Caki2 (cell line): ENCODE results near the gene INPP5D. TPM values are rescaled to one million over a fixed set of nuclear protein-coding genes. Genes with fewer than 3 reads are reported as not detected.
"Not testable (repeated sequence)": the region's sequence is repeated elsewhere in the genome, so short reads cannot be mapped to it uniquely, and the experiment has no call there.

Experiments
- DNase-seq: peaks from one replicate; pipeline ENCODE4 v3.0.0-alpha.2; 2015; ENCODE audit warnings: low read depth
- in situ Hi-C: cut with HindIII; loops from 2 replicates; pipeline ENCODE4 v1.10.0; 2016; ENCODE audit warnings: low sequenced_read_pairs, low pct_unique_long_range_greater_than_20kb, mixed read lengths
- total RNA-seq: library from RNA; depleted of rRNA; stranded (reverse); fragments of >200 nt; shearing (Covaris generic); gene quantifications from 2 replicates; pipeline ENCODE4 v1.2.3, GENCODE V29; 2014; ENCODE audit warnings: low replicate concordance; rRNA removed

INPP5D gene
- not detected in 2 replicates for total RNA-seq

DNA sequence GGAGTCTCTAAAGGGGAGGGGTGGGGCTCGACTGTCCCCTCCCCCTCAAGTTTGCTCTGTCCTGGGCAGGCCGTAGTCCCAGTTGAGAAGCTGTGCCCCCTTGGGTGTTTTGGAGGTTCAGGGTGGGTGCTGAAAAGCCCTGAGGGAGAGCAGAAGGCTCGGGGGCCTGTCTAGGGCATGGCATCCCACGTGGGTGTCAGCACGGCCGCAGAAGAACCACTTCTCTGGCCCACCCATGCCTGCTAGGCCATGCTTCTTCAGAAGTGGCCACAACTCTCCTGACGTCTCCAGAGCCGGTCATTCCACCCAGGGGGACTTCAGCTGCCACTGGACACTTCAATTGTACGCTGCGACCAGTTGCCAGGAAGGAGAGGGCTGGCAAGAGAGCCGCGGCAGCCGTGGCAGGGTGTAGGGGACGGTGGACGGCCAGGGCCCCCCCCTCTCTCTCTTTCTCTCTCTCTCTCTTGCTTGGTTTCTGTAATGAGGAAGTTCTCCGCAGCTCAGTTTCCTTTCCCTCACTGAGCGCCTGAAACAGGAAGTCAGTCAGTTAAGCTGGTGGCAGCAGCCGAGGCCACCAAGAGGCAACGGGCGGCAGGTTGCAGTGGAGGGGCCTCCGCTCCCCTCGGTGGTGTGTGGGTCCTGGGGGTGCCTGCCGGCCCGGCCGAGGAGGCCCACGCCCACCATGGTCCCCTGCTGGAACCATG, at the start of gene INPP5D:
Gene INPP5D, plus strand, starts transcription at position 546 of the 704 bp plus-strand sequence. Its CDS starts 137 bp downstream, at position 683.
- in situ Hi-C loops = no loop called here
- DNase-seq = no peak

DNA sequence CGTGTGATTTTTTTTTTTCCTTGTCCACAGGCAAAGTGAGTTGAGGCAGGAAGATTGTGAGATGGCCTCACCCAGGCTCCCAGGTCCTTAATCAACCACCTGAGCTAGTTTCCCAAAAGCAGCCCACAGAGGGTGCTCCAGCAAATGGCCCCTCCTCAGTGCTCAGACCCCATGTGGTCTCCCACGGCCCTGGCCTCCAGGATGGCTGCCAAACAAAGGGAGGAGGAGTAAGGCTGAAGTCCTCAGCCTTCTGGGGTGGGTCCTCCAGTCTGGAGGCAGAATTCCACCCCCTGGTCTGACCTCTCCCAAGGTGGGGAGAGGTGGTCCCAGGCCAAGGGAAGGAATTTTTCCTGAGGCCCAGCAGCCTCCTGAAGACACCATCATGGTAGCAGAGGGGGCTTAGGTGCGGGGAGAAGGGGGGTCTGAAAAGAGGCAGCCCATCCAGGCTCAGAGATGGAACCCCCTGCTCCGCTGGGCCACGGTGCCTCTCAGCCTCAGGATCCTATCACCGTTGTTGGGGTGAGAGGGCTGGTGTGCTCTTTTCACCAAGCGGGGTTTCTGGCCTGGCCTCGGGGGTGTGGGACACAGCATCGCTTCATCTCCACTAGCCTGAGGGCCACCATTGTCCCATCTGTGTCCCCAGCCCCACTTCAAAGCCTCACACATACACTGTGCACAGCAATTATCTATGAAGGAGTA, 49.4 kb upstream of the INPP5D start:
- DNase-seq = no peak
- in situ Hi-C loops = no loop called here

DNA sequence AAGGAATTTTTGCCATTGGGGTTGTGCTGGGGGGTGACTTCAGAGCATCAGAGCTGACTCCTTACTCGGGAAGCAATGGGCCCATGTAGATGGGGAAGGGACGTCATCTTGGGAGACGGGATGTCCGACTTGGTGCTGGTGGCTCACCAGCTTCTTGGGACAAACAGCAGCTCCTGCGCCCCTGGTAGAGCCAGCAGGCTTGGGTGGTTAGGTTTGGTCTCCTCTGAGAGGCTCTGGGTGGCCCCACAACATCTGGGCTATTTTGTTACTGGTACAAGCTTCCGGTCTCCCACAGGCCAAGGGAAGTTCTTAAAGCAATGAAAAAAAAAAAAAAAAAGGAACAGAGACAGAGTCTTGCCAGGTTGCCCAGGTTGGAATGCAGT, 48.9 kb upstream of the INPP5D start:
- no peak for DNase-seq
- in situ Hi-C loops = no loop called here

DNA sequence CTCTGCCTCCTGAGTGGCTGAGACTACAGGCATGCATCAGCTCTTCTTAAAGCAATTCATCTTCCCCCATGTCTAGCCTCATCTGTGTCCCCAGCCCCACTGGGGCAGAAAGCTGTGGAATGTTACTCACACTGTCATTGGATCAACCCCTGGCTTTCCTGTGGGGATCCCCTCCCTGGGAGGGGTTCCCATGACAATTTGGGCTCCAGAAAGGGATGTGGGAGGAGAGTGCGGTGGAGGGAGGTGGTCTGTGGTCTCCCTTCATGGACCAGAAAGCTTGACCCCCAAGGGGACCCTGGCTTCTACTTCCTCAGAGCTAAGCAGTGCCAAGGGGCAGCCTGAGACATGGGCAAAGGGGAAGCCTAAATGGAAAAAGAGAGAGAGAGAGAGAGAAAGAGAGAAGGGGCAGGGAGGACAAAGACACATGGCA, 48.4 kb upstream of the INPP5D start:
- no peak for DNase-seq
- in situ Hi-C loops = no loop called here

DNA sequence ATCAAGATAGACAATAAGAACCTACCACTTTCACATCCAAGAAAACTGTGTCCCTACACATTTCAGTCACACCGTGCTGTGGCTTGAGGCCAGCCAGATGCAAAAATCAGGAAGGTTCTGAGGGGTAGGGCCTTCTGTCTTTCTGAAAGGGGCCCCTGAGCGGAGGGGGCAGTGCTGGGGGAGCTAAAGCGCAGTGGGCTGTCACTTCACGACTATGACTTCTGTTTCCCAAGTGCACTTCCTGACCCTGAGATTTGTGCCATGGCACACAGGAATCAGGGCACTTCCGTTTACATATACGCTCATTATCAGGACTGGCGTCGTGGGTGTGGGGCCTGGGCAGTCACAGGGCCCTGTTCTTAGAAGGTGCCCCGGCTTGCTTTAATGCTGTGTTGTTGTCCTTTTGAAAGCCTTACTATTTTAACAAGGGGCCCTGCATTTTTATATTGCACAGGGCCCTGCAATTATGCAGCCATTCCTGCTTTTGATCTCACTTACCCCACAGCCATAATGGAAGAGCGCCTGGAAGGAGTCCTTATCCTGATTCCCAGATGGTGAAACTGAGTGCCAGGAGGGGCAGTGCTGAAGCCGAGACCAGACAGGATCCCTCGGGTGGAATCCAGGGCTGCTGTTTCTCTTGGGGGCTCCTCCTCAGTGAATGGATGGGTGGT, 47.7 kb upstream of the INPP5D start:
- DNase-seq = no peak
- in situ Hi-C loops = no loop called here

DNA sequence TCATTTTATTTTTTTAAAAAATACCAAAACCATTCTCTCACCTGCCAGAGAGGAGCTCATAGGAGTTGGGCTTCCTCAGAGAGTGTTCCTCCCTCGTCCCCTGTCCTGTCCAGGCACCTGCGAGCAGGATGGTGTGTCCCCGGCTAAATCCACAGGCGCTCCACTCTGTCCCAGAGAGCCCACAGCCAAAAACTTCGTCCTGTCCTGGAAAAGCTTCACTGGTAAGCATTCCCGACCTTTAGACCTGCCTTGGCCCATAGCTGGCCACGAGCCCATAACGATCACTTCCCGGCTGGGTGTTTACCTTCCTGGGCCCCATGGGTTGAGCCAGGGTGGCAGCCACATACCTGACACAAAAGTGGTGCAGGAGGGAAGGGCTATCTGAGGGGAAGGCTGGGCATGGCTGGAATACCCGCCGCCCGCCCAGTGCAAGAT, 47.1 kb upstream of the INPP5D start, which contains the start of gene NGEF:
Gene NGEF, minus strand, starts transcription at position 230 of the 435 bp plus-strand sequence. CDS start 38,366 bp downstream, outside the sequence.
- DNase-seq = no peak
- in situ Hi-C loops = no loop called here

DNA sequence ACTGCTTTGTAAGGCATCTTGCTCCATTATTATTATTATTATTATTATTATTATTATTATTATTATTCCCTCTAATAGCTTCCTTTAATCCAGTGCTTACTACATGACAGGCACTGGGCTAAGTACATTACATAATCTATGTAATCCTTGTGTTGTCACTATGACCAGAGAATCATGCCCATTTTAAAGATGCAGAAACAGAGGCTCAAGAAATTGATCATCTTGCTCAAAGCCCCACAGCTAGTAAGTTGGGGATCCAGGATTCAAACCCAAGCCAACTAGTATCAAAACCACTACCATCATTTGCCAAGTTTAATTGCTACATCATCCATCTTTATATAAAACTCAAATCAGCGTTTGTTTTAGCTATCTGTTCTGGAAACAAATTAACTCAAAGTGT, 46.5 kb upstream of the INPP5D start:
- in situ Hi-C loops = no loop called here
- DNase-seq = no peak

DNA sequence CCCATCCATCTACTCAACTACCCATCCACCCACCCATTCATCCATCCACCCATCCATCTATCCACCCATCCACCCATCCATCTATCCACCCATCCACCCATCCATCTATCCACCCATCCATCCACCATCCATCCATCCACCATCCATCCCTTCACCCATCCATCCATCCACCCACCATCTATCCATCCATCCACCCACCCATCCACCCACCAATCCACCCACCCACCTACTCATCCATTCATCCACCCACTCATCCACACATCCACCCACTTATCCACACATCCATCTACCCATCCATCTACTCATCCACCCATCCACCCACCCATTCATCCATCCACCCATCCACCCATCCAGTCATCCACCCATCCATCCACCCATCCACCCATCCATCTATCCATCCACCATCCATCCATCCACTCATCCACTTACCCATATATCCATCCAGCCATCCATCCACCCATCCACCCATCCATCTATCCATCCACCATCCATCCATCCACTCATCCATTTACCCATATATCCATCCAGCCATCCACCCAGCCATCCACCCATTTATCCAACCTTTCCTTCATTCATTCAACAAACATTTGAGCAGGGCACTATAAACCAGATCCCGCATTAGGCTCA, 45.0 kb upstream of the INPP5D start:
- in situ Hi-C loops = no loop called here
- DNase-seq = no peak

DNA sequence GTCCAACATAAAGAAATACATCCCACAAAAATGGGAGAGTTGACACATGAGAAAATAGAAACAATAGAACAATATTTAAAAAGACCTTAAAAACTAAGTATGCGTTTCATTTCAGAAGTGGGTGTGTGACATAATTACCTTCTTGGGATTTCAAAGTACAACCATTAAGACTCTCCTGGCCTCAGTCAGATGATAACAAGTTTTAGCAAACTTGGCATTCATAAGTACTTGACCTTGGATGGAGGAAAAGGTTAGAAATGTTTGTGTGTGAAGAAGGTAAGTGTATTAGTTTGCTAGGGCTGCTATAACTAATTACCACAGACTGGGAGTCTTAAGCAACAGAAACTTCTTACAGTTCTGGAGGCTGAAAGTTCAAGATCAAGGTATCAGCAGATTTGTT, 42.2 kb upstream of the INPP5D start:
- in situ Hi-C loops = no loop called here
- DNase-seq = no peak

DNA sequence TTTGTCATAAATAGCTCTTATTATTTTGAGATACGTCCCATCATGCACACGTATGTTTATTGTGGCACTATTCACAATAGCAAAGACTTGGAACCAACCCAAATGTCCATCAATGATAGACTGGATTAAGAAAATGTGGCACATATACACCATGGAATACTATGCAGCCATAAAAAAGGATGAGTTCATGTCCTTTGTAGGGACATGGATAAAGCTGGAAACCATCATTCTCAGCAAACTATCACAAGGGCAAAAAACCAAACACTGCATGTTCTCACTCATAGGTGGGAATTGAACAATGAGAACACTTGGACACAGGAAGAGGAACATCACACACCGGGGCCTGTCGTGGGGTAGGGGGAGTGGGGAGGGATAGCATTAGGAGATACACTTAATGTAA, 40.5 kb upstream of the INPP5D start:
- in situ Hi-C loops, DNase-seq: not testable (repeated sequence)

DNA sequence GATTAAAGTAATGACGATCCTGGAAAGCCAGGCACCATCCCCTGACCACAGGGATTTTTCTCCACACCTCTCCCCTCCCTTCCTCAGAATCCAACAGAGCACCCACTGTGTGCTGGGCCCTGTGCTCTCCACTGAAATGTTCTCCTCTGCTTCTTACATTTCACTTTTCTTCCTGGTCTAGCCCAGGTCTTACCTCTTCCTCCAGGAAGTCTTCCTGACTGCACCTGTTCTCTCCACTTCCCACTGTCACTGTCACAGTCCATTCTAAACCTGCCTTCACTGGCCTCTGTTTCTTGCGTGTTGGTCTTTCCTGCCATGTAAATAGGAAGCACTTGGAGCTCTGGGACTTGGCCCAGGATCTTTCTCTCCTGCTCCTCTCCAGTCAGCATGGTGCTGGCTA, 39.7 kb upstream of the INPP5D start:
- DNase-seq = no peak
- in situ Hi-C loops = no loop called here

DNA sequence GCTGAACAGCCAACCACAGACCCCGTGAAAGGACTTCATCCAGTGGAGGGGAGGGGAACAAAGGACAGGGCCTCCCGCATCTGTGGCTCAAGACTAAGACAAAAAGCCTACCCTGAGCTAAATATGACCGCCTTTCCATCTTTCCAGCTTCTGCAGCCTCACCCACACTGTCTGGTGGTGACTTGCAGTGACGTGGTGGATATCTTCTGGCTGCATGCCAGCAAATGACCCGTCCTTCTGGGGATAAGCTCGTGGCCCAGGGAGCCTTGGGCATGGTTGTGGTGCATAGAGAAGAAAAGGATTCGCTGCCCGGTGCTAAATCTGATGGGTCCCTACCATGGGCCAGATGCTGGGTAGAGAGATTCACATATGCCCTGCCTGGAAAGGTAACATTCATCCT, 38.4 kb upstream of the INPP5D start:
- DNase-seq = no peak
- in situ Hi-C loops = no loop called here

DNA sequence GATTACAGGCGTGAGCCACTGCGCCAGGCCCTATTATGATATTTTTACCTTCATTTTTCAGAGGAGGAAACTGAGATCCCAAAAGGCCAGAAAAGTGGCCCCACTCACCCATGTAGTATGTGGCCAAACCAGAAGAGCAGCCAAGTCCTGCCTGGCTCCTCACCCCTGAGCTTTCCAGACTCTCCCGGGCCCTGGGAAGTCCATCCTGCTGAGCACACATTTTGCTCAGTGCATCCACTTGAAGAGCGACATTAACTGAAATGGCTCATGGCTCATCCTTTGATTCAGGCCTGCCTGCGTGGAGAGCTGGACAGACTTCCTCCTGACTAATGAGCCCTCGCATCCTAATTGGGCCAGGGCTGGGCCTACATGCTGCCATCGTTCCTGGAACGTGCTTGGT, 37.6 kb upstream of the INPP5D start:
- DNase-seq = no peak
- in situ Hi-C loops = no loop called here

DNA sequence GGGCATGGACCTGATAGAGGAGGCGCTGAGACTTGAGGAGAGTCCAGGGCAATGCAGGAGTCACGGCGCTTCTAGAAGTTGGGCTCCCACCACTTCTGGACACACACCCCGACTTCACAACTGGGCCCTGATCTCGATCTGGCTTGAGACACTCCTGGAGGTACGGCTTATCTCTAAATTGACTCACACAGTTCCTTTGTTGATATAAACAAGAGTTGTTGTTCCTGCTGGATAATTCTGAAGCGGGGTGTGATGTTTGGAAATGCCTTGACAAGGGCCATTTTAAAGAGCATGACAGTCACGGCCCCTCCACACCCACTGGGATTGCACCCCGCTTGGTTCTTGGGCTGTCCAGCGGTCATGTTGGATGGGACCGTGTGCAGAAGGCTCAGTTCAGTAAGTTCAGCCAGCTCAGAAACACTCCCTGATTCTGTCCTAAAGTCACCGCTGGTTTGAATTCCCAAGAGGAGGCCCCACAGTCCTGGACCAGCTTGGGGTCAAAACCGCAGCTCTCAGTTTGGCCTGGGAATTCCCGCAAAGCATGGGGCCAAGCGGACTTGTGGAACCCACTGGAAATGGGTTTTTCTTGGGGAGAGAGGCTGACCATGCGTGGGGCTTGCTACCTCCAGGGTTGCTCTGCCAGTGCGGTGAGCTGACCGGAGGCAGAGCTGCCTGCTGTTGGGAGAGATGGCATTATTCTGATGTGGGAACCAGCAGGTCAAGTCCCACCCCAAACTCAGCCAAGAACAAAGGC, 37.0 kb upstream of the INPP5D start:
- no peak for DNase-seq
- in situ Hi-C loops = no loop called here

DNA sequence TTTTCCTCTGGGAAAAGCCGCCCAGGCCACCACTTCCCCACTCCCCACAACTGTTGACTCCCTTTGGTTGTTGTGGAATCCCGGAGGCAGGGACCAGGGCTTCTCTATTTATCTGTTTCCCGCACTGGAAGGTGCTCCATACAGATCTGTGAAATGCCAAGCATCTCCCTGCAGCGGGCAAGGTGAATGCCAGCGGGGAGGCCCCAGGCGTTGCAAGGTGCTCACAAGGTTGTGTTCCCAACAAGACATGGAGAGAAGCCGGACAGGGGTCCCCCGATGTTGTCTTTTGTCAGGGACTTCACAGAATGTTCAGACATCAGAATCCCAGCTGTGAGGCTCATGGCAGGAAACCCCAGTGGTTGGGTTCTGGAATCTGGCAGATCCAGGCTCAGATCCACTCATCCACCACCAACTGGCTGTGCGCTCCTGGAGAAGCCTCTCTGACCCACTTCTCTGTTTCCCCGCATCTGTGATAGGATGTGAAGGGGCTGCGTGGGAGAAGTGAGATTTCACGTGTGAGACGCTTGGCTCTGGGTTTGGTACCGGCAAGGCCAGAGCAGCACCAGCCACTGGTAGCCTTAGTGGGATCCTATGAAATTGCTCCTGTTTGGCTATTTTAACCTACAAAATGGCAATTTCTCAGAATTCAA, 36.3 kb upstream of the INPP5D start:
- DNase-seq = no peak
- in situ Hi-C loops = no loop called here

DNA sequence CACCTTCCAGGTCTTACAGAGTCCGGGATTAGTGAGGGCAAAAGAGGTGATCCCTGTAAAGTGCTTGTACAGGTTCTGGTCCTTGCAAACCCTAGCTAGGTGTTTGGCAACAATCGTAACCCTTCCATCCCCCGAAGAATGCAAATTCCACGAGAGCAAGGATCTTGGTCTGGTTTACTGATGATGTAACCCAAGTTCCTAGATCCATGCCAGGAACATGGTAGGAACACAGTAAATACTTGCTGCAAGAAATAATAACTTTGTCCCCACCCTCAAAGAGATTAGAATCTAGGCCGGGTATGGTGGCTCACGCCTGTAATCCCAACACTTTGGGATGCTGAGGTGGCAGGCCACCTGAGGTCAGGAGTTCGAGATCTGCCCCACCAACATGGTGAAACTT, 34.4 kb upstream of the INPP5D start:
- in situ Hi-C loops = no loop called here

DNA sequence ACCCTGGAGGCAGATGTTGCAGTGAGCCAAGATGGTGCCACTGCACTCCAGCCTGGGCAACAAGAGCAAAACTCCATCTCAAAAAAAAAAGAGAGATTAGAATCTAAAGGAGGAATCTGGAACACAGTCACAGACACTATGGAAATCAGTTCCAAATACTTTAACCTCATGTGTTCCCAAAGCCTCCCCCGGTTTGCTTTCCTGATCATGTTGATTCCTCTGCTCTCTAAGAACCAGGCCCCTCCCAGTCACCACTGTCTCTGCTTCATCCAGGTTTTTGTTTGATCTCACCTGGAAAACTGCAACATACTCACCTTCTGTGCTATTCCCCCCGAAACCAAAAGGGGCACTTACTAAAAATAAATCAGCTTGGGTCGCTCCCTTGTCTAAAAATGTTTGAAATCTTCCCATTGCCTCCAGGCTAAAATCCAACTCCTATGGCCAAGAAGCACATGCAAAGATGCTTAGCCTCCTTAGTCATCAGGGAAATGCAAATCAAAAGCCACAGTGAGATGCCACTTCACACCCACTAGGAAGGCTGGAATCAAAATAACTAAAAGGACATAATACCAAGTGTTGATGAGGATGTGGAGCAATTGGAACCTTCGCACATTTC, 33.8 kb upstream of the INPP5D start:
- peak; percentile 29 for DNase-seq
- in situ Hi-C loops = no loop called here

More for the DNA sequence above, 34.4 kb upstream of the INPP5D start:
- DNase-seq = no peak
